ENCODE data around the gene RASSF8. TPM values are rescaled to one million over a fixed set of nuclear protein-coding genes. Genes with fewer than 3 reads are reported as not detected.

The RASSF8 gene, protein sequence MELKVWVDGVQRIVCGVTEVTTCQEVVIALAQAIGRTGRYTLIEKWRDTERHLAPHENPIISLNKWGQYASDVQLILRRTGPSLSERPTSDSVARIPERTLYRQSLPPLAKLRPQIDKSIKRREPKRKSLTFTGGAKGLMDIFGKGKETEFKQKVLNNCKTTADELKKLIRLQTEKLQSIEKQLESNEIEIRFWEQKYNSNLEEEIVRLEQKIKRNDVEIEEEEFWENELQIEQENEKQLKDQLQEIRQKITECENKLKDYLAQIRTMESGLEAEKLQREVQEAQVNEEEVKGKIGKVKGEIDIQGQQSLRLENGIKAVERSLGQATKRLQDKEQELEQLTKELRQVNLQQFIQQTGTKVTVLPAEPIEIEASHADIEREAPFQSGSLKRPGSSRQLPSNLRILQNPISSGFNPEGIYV
- 10.3 and 12.6 TPM in 2 replicates for total RNA-seq

DNA sequence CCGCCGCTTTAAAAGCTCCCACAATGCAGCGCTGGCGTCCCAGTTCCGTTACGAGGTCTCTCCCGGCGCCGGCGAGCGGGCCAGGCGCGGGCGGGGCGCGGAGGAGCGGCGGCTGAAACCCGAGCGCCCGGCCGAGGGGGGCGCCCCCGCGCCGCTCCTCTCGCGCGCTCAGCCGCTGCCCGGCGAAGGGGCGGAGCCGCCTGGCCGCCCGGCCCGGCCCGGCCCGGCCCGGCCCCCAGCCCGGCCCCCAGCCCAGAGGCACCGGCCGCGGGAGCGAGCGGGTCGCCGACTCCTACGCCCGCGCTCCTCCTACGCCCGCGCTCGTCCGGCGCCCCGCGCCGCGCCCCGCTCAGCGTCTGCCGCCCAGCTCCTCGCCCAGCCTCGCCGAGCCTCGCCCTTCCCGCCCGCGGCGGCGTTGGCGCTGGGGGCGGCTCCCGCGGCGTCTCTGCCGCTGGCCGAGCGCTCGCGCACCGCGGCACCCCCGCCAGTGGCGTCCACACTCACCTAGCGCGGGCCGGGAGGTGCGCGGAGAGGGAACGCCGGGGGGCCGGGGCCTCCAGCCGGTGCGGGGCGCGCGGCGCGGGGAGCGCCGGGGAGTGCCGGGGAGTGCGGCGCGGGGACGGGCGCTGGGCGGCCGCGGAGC, at the start of gene RASSF8:
TSS of gene RASSF8 (plus strand) at position 255 of the 643 bp plus-strand sequence. CDS start 96,662 bp downstream, outside the sequence.

DNA sequence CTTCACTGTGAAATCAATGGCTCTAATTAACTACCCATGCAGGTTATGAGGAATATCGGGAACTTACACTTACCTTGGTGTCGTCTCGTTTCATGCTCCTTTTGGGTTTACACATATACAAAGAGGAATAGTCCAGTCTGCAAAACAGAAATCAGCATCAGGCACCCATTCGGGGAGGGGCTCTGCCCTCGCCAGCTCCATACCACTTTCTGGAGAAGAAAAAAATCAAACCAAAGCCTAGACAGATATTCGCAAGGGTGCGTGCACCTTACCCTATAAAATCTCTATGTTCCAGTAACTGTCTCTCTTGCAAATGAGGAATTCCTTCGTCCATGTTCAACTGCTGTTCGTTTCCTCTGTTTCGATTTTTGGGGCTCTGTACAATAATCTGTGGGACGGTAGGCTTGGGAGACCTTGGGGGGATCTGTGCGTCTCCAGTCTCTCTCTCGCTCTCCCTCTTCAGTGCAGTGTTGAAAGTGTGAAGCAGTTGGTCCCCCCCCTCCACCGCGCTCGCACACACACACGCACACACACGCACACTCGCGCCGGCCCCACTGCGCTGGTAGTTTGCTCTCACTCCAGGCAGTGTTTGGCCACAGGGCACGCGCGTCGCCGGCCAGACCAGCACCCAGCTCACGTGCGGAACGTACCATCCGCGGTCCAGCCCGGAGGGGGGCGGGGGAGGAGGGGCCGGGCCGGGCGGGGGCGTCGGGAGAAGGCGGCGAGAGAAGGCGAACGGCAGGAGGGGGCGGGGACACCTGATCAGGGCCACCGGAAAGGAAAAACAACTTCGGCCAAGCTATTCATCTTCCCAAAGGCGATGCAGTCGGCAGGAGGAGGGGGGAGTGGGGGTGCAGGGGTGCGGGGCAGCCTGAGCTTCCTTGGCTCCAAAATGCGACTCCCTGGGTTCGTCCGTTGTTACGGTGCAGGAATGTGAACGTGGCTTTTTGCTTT, 166.2 kb downstream of the RASSF8 start, which contains the start of gene BHLHE41:
TSS of gene BHLHE41 (minus strand) at position 592 of the 954 bp plus-strand sequence. CDS start at position 334, 258 bp downstream.

Other genes starting within 250 kb of the RASSF8 start
- gene BHLHE41, start 166.4 kb downstream of the RASSF8 start, total RNA-seq = 0.19 and 2.7 TPM in 2 replicates
- gene SSPN, start 236.9 kb downstream of the RASSF8 start, total RNA-seq = 0.57 and 5.5 TPM in 2 replicates